Fibroblast of skin of left quadriceps (primary cell): ENCODE data around the gene TSPAN2.

ENCODE experiments used
- DNase-seq, 2 experiments: peaks; one replicate each; pipeline ENCODE4 v3.0.0-alpha.2; 2013; ENCODE audit warnings: low read depth in 2 of 2

Gene TSPAN2

DNA sequence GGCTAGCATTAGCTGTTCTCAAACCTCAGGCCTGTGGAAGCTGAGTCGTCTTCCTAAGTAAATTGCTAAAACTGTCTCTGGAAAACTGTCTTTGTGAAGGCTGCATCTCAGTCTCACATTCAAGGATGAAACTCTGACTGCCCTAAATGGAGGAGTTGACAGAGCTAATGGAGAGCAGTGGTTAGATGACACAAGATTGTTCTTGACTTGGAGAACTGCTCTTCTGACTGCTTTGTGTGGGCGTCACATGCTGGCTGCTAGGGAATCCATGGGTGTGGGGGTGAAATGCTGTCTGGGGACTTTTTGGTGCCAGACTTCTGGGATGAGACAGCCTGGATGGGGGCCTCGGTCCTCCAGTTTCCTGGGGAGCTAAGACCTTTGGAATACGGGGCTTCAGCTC, 24.5 kb upstream of the TSPAN2 start:
- no peak for DNase-seq

DNA sequence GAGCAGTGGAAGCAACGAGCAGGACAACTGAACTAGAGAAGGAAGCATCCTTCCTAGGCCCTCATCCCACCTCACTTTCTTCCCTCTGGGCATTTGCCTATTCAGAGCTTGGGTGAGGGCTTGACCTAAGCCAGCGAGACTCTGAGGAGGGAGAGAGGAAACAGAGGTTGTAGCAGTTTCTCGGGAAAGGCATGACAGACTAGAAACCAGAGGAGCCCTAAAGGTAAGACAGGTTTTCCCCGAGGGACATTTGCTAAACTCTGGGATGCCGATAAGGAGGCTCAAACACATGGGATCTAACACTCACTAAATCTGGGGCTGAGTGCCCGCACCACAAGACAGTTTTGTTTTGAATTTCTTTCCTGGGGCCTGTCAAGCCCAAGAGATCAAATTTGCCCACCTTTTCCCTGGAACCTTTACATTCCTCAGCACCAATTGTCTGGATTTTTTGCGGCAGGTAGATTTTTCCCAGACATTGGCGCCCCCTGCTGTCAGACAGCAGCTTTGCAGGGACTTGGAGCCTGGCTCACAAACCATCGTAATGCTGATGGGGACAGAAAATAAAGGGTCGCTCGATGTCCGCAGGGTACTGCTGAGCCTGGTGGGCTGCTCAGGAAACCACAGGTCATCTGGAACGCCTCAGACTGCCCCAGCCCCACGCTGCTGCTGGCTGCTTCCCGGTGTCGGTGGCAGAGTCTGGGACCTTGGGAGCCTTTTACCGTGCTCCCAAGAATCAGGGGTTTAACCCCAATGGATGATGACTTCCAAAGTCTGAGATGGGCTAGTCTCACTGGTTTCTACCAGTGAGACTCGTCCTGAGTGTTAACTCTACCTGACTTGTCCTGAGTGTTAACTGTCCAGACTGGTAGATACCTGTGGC, 23.4 kb upstream of the TSPAN2 start:
- DNase-seq: no peak

DNA sequence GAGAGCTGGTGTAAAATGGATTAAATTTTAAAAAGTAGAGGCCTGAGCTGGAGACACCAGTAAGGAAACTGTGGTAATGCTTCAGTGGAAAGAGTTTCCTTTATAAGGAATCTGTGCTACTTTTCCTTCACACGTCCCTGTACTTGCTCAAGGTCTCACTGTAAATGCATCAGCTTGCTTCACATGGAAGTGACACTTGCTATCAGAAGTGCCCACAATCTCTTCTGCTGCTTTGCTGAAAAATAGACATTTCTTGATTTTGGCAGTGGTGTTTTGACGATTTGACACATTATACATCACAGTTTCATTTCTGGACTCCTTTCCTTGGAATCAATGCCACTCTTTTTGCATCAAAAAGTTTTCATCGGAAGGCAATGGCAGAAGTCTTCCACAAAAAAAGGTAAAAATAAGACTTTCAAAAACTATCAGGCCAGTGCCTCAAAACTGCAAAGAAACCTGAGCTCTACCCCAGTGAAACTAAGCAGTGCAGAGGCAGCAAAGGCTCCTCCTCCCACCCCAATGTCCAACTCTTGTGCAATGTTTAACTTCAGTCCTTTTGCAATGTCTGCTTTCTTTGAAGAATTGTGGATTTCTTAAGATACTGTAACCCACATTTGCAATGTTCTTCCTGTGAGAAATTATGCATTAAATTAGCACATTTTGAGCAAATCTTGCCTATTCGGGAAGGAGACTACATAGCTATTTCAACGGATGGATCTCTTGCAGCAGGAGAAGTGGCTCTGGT, 18.4 kb upstream of the TSPAN2 start:
- DNase-seq: peak in 1 of 2 experiments; percentile 10

- no peak for DNase-seq
Measured at GRCh38 chr1:115105831-115106230, 16.5 kb upstream of the TSPAN2 start.

DNA sequence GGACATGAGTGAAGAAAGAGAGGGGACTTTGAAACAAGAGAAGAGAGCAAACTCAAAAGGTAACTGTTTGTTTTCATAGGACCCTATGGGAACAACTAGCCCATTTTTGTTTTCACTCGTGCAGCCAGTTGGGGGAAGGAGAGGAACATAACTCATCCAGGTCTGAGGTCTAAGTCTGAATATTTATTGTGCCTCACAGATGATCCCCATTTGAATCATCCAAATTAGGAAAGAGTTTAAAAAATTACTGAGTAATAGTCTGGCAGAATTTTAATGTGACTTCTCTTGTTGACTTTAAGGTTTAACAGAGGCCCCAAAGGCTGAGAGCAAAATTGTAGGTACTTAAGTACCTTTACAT, 10.4 kb upstream of the TSPAN2 start:
- DNase-seq: no peak

GRCh38 chr1:115098979-115099692, 9.8 kb upstream of the TSPAN2 start:
- no peak for DNase-seq

GRCh38 chr1:115092175-115092574, 2.9 kb upstream of the TSPAN2 start:
- no peak for DNase-seq

- no peak for DNase-seq
Measured at GRCh38 chr1:115091572-115091971, 2.3 kb upstream of the TSPAN2 start.

GRCh38 chr1:115090956-115091355, 1.7 kb upstream of the TSPAN2 start:
- no peak for DNase-seq

- no peak for DNase-seq
Measured at GRCh38 chr1:115090540-115090939, 1.2 kb upstream of the TSPAN2 start.

GRCh38 chr1:115090186-115090490, 835 bp upstream of the TSPAN2 start:
- DNase-seq: no peak

DNA sequence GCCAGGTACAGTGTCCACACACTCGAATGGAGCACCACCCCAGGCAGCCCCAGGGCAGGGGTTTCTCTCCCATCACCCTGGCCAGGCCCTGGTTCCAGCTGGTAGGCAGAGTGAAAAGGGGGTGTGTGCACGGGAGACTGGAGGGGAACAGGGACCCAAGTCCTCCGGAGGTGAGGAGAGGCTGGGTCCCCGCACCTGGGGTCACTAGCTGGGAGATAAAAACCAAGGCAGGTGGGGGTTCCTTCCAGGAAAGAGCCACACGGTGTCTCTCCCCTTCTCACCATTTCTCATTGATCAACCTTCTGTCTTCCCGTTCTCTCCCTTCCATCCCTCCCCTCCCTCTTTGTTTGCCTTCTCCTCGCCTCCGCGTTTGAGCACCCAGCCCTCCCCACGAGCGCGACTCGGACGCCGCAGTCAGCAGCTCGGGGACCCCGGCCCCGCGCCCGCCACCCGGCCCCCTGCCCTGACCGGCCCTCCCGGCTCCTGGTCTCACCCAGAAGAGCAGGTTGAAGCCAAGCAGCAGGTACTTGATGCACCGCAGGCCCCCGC, 358 bp downstream of the TSPAN2 start:
- no peak for DNase-seq

- no peak for DNase-seq
Measured at GRCh38 chr1:115088115-115088778, 1.1 kb downstream of the TSPAN2 start.

DNA sequence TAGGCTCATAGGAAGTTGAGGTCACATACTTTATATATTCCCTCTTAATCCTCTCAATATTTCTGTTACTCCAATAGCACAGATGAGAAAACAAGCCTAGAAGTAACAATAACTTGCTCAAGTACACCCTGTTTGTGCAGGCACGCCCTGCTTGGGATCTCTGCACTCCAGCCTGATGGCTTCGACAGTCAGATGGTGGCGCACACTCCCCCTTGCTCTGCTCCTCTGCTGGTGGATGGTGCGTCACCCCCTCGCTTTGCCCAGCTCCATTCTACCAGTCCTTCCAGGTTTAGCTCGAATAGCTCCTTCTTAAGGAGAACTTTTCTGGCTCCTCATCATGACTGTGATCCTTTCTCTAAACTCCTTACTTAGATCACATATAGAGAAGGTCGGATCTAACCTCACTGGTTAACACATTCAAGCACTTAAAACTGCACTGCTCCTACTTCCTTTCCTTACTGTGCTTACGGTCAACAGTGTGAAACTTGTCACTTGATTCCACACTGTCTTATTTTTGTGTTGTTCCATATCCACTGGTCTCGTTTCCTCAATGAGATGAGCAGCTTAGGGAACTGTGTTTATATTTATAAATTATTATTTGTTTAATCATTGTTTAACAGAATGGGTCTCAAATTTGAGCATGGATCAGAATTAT, 3.0 kb downstream of the TSPAN2 start:
- no peak for DNase-seq

DNA sequence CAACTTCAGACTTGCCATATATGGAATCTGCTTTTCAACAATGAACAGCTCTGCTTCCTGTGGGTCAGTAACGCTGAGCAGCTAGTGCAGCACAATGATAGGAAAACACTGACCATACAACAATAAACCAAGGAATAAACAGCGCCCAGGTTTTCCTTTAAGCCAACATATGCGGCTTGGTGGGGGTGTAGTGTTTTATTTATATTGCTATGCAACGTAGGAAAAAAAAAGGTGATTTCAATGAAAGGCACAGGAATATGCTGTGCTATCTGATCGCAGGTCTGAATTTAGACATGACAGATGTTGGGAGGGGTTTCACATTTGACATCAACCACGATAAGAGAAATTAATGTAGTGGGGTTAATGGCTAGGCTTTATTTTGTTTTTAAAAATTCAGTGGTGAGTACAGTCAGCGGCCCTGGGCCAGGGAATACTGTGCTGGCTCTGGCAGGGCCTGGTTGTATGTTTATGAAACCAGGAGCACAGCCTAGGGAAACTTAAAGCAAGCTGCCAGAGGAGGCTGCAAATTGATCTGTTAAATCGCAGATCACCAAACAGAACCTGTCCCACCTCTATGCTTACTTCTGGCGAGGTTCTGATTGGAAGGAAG, 4.3 kb downstream of the TSPAN2 start:
- DNase-seq: no peak

- no peak for DNase-seq
Measured at GRCh38 chr1:115082949-115083348, 6.4 kb downstream of the TSPAN2 start.

DNA sequence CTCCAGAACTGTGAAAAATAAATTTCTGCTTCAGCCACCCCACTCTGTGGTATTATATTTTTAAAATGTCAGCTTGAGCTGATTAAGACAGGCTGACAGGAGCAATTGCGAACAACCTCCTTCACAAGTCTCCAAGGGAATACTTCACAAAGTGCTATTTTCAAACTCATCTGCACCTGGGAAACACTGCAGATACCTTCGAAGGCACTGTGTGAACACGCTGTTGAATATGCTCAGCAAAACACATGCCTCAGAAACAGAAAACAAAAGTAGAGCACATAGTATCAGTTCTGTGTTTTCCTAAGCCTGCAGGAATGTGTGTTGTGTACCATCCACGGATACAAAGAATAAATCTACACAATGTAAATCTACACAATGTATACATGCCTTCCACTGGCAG, 10.6 kb downstream of the TSPAN2 start:
- DNase-seq: no peak

- no peak for DNase-seq
Measured at GRCh38 chr1:115077984-115078330, 11.3 kb downstream of the TSPAN2 start.

DNA sequence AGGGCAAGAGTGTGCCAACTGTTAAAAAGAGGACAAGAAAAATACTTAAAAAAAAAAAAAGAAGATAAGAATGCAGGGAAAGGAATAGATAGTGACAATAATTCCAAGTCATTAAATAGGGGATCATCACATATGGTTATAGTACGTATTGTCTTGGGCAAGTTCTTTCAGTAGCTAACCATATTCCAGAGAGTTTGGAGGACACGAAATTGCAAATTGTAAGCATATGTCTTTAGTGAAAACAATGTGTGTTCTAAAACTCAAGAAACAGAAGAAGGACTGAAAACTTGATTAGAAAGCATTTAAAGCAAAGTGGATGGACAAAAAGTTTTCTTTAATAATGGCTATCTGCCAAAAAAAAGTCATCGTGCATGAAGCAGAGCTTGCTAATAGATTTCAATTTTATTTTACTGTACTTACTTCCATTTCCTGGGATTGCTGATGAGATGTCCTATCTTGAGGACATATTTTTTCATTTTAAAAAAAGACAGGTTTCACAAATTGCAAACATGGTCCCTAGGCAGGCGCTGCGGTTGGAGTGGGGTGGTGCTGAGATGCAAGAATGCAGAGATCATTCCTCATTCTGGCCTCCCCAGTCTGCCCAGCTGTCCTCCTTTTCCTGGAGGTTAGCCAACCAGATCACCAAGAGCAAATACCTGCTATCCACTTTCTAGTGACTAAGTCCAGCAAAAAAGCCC, 11.9 kb downstream of the TSPAN2 start:
- DNase-seq: no peak

- no peak for DNase-seq
Measured at GRCh38 chr1:115076384-115076915, 12.9 kb downstream of the TSPAN2 start.
